OCI-LY7 (cell line): ENCODE measurements around the gene CREG2. TPM values are rescaled to one million over a fixed set of nuclear protein-coding genes. Genes with fewer than 3 reads are reported as not detected.

Source experiments
- BruUV-seq: library from RNA; stranded (reverse); fragments of 400-500 nt; replicated peaks from 2 replicates; lab custom pipeline; 2021; lab: Mats Ljungman, UMichigan
- CTCF ChIA-PET: fragments of 300-600 bp; sonication (Branson Sonifier 250); formaldehyde crosslinking; loops from one replicate; lab custom pipeline; 2022; ENCODE audit warnings: antibody characterized with exemption; ENCODE audit not compliant: unreplicated experiment; lab: Charles Lee
- POLR2A ChIA-PET: fragments of 300-600 bp; sonication (Branson Sonifier 250); formaldehyde crosslinking; loops from one replicate; lab custom pipeline; 2022; ENCODE audit warnings: antibody characterized with exemption; lab: Charles Lee
- DNase-seq: peaks from one replicate; pipeline ENCODE4 v3.0.0-alpha.2; 2015; ENCODE audit warnings: low spot score
- H2AFZ ChIP-seq: fragments of 200-600 bp; sonication (generic), shearing (Covaris generic); 2 replicates; pipeline ENCODE4 v1.6.1; 2014; ENCODE audit warnings: mild to moderate bottlenecking, antibody characterized with exemption, low read length, moderate library complexity
- H3K27ac ChIP-seq: fragments of 200-600 bp; sonication (generic); 2 replicates; pipeline ENCODE4 v1.5.1; 2014; ENCODE audit warnings: mixed run types, low read depth, mild to moderate bottlenecking, moderate library complexity, low read length, inconsistent platforms; ENCODE audit not compliant: poor library complexity, severe bottlenecking
- H3K36me3 ChIP-seq: fragments of 200-600 bp; sonication (generic); 2 replicates; pipeline ENCODE4 v1.6.1; 2014; ENCODE audit warnings: mild to moderate bottlenecking, antibody characterized with exemption, low read length, moderate library complexity, mixed read lengths; ENCODE audit not compliant: insufficient read depth
- H3K4me1 ChIP-seq: fragments of 200-600 bp; sonication (generic); 2 replicates; pipeline ENCODE4 v1.5.1; 2014; ENCODE audit warnings: mild to moderate bottlenecking, low read length; ENCODE audit not compliant: insufficient read depth, poor library complexity, severe bottlenecking
- H3K4me2 ChIP-seq: fragments of 200-600 bp; sonication (generic); 2 replicates; pipeline ENCODE4 v1.6.1; 2014; ENCODE audit warnings: mild to moderate bottlenecking, low read length
- H3K4me3 ChIP-seq: fragments of 200-600 bp; sonication (generic); 2 replicates; pipeline ENCODE4 v1.5.1; 2014; ENCODE audit warnings: mild to moderate bottlenecking, low read depth, low read length; ENCODE audit not compliant: poor library complexity, severe bottlenecking
- H3K79me2 ChIP-seq: fragments of 200-600 bp; sonication (generic); 2 replicates; pipeline ENCODE4 v1.6.1; 2016; ENCODE audit warnings: low read depth, mild to moderate bottlenecking, low read length, moderate library complexity, mixed read lengths; ENCODE audit not compliant: insufficient read depth
- H3K9me2 ChIP-seq: fragments of 200-600 bp; sonication (generic); 2 replicates; pipeline ENCODE4 v1.6.1; 2016; ENCODE audit warnings: mild to moderate bottlenecking, low read length, mixed read lengths; ENCODE audit not compliant: insufficient read depth
- H3K9me3 ChIP-seq: fragments of 200-600 bp; sonication (generic); 2 replicates; pipeline ENCODE4 v1.6.1; 2014; ENCODE audit warnings: mild to moderate bottlenecking, mixed run types, low read length, mixed read lengths
- H4K20me1 ChIP-seq: fragments of 200-600 bp; sonication (generic); 2 replicates; pipeline ENCODE4 v1.6.1; 2014; ENCODE audit warnings: mild to moderate bottlenecking, antibody characterized with exemption, low read length, moderate library complexity, mixed read lengths; ENCODE audit not compliant: insufficient read depth
- EZH2phosphoT487 ChIP-seq: fragments of 200-600 bp; sonication (generic); IDR thresholded peaks from 2 replicates; pipeline ENCODE4 v1.6.1; 2018; ENCODE audit warnings: low read depth, borderline replicate concordance, mild to moderate bottlenecking, mixed run types, antibody characterized with exemption, low read length, moderate library complexity, mixed read lengths
- intact Hi-C: fragments of 100-400 bp; cut with micrococcal nuclease; formaldehyde crosslinking; loops from one replicate; pipeline ENCODE4 v1.10.0; 2022; ENCODE audit not compliant: unreplicated experiment
- microRNA-seq: library from miRNA; unstranded; fragments of <30 nt; microRNA quantifications from one replicate; pipeline ENCODE4 v1.2.0, GENCODE V29; 2022; ENCODE audit warnings: borderline replicate concordance
- small RNA-seq: library from RNA; depleted of rRNA; stranded (forward); fragments of <200 nt; gene quantifications from one replicate; pipeline ENCODE3, GENCODE V24; 2014
- total RNA-seq, 2 experiments: library from RNA; depleted of rRNA in 1 of 2; stranded (reverse); fragments of >200 nt in 1 of 2; shearing (Covaris generic) in 1 of 2; gene quantifications; 2 replicates each; pipeline ENCODE4 v1.2.3, GENCODE V29; 2014 to 2022
- TF ChIP-seq, protein P1 (sequence below): fragments of 200-600 bp; sonication (generic); conservative IDR thresholded peaks from 2 replicates; pipeline ENCODE4 v1.5.1; 2014; ENCODE audit warnings: mild to moderate bottlenecking, antibody characterized with exemption, low read length, moderate library complexity, mixed read lengths

Gene CREG2
- total RNA-seq, 2 experiments from 2014 or later, result not detected

DNA sequence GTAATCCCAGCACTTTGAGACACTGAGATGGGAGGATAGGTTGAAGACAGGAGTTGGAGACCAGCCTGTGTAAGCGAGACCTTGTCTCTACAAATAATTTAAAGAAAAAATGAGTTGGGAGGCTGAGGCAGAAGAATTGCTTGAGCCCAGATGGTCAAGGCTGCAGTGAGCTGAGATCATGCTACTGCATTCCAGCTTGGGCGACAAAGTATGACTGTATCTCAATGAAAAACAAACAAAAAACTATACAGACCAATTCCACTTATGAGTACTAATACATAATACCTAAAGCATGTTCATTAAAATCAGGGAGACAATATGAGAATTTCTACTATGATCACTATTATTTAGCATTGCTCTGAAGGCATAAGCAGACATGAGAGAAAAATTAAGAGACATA is 91.4 kb downstream of the CREG2 start:
- no peak for DNase-seq
- Histone ChIP-seq H2AFZ (no peak overlapping the region), H3K9me2 (no peaks in the 10 kb centered on the region), H3K4me3 (no peak overlapping the region), H3K4me2 (no peak overlapping the region), H4K20me1 (no peaks in the 10 kb centered on the region; the same call in 1 of the 2 replicates), H3K4me1 (no peaks in the 10 kb centered on the region), H3K27ac (no peak overlapping the region), H3K36me3 (peaks cover 5% of the 10 kb centered on the region; the same call in 1 of the 2 replicates), H3K79me2 (no peaks in the 10 kb centered on the region; the same call in 1 of the 2 replicates), H3K9me3 (no peaks in the 10 kb centered on the region)
- POLR2A ChIA-PET, result interaction anchor here (1.0 to 1.8 kb wide), 2 partner anchors 14 to 20 kb away, joined by 5 read pairs; no protein-coding TSS in a partner anchor
- CTCF ChIA-PET, result no interaction called here
- BruUV-seq, result no TSS peak
- intact Hi-C loops, result no loop called here
- TF ChIP-seq, protein P1, sequence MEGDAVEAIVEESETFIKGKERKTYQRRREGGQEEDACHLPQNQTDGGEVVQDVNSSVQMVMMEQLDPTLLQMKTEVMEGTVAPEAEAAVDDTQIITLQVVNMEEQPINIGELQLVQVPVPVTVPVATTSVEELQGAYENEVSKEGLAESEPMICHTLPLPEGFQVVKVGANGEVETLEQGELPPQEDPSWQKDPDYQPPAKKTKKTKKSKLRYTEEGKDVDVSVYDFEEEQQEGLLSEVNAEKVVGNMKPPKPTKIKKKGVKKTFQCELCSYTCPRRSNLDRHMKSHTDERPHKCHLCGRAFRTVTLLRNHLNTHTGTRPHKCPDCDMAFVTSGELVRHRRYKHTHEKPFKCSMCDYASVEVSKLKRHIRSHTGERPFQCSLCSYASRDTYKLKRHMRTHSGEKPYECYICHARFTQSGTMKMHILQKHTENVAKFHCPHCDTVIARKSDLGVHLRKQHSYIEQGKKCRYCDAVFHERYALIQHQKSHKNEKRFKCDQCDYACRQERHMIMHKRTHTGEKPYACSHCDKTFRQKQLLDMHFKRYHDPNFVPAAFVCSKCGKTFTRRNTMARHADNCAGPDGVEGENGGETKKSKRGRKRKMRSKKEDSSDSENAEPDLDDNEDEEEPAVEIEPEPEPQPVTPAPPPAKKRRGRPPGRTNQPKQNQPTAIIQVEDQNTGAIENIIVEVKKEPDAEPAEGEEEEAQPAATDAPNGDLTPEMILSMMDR, result no peak
- TF ChIP-seq EZH2phosphoT487, result no peak

Small RNAs within 50 kb of the gene (microRNA-seq; reads per million reads assigned to microRNA genes)
- not detected for gene MIR5696

Small RNAs within 50 kb of the gene (small RNA-seq; reads per million reads assigned to genes)
- gene MIR5696, result not detected

Other genes with a start within 250 kb of the CREG2 start
- 0.03 and 0.22 TPM in 2 replicates for gene TBC1D8, start 236.1 kb downstream of the CREG2 start, total RNA-seq (2014; rRNA removed; shearing (Covaris generic))
- gene TBC1D8, start 236.1 kb downstream of the CREG2 start, total RNA-seq (2022), result 0.49 and 1.7 TPM in 2 replicates
- gene CNOT11, start 134.6 kb downstream of the CREG2 start, total RNA-seq (2014; rRNA removed; shearing (Covaris generic)), result 45.7 and 55.5 TPM in 2 replicates
- 71.9 and 75.6 TPM in 2 replicates for gene CNOT11, start 134.6 kb downstream of the CREG2 start, total RNA-seq (2022)
- 9.0 and 10.3 TPM in 2 replicates for gene RNF149, start 78.8 kb downstream of the CREG2 start, total RNA-seq (2014; rRNA removed; shearing (Covaris generic))
- 16.5 and 17.9 TPM in 2 replicates for gene RNF149, start 78.8 kb downstream of the CREG2 start, total RNA-seq (2022)
- not detected in 2 replicates for gene RFX8, start 87.6 kb upstream of the CREG2 start, total RNA-seq (2014; rRNA removed; shearing (Covaris generic))
- not detected in 2 replicates for gene RFX8, start 87.6 kb upstream of the CREG2 start, total RNA-seq (2022)